AG08395 (cell line): ENCODE data around the gene EFCAB6.

Source experiments
- DNase-seq: peaks from one replicate; pipeline ENCODE4 v3.0.0; 2012; ENCODE audit warnings: mixed read lengths, low spot score

The EFCAB6 gene

GRCh38 chr22:43639228-43639948 lies 172.7 kb downstream of the EFCAB6 start:
- DNase-seq, result no peak

DNA sequence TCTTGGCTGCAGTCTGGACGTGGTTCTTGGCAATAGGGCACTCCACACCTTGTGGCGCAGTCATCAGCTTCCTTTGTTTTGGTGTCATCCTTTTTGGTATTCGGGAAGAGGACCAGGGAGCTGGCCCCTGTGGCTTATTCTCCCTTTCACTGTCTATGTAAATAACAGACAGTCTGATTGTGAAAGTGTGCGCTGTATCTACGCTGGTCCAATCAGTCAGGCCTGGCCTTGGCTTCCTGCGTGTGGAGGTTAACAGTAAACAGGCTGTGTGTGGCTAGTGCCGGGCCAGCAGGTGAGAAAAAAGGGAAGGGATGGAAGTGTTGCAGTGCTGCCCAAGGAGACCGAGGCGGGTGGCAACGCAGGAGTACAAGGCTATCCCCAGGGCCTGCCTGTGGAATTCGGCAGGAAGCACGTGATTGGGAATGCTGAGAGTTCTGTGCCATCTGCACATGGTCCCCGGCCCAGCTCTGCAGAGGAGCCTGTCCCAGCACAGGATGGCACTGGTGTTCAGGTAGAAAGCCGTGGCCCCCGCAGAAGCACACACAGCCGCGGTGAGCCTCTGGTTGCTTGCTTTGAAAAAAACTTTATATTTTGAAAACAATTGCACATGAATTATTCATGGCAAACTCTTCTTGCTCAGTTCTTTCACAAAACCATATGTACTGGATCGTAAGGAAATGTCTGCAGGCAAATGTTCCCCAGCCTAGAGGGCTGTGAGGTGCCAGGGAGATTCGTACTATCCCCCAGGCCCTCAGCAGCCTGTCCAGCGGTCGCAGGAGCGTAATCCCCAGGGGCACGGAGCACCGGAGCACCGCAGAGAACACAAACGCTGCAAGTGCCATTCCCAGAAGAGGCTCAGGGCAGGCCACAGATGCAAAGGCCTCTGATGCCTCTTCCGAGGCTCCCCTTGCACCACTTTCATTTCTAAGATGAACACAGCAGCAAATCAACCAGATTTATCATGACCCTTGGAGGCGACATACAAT lies 174.5 kb downstream of the EFCAB6 start:
- DNase-seq, result no peak

- DNase-seq, result no peak
Observed at GRCh38 chr22:43636086-43636485, 176.0 kb downstream of the EFCAB6 start.

GRCh38 chr22:43635101-43635500 lies 177.0 kb downstream of the EFCAB6 start:
- DNase-seq, result no peak

GRCh38 chr22:43634316-43634715 lies 177.8 kb downstream of the EFCAB6 start:
- DNase-seq, result no peak

DNA sequence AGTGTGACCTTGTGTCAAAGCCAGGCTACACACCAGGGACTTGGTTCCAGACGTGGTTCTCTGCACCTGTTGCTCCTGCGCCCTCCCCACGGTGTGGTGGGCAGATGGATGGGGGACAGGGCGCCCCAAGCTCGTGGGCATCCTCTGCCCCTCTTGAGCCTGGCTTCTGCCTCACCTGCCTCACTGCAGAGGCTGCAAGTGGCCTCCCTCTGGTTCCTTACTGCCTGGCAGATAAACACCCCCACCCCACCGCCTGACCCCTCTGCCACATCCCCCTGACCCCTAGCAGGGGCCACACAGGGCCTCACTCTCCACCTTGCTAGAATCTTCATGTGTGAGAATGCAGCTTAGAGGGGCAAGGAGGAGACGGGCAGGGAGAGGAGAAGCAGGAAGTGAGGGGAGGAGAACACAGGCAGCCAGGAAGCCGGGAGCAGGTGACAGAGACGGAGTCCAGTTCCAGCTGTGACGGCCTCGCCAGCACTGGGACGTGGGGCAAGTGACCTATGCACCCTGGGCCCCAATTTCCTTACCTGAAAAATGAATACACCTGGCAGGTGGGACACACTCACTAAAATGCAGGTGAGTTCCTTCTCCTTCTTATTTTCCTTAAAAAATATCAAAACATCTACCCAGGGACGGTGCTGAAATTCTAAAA lies 178.3 kb downstream of the EFCAB6 start:
- no peak for DNase-seq

DNA sequence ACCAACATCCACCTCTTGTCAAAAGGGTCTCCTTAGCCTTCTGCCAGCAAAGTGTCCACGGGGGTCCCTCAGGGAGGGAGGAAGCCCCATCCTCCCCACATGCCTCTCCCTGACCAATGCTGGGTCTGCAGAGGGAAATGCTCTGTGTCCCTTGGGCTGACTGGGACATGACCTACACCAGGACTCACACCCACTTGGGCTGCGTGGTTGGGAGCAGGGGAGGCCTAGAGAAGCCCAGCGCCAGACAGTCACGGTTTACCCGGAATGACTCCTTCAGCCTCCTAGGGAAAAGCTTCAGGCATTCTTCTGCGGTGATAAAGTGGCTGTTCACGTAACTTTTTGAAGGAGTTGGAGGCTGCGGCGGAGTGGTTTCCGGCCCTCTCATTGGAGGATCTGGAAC lies 180.3 kb downstream of the EFCAB6 start:
- no peak for DNase-seq

- no peak for DNase-seq
Observed at GRCh38 chr22:43631201-43631600, 180.9 kb downstream of the EFCAB6 start.

DNA sequence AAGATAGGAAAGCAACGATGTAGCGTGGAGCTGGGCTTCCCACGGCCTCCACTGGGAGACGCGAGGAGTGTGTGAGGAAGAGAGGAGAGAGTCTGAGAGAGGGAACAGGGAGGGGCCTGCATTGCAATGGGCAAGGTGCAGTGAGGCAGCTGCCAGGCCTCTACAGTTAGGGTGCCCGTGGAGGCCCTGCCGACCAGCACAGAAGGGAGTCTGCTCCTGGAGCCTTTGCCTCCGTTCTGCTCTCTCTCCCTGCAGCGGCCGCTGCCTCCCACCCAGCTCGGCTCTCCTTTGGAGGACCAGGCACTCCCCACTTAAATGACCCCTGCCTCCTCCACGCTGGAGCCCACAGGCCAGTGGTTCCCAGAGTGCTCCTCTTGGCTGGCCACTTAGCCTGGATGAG lies 181.7 kb downstream of the EFCAB6 start:
- DNase-seq, result no peak

GRCh38 chr22:43628250-43628649 lies 183.9 kb downstream of the EFCAB6 start:
- DNase-seq, result no peak

GRCh38 chr22:43627485-43628213 lies 184.5 kb downstream of the EFCAB6 start:
- DNase-seq, result no peak

DNA sequence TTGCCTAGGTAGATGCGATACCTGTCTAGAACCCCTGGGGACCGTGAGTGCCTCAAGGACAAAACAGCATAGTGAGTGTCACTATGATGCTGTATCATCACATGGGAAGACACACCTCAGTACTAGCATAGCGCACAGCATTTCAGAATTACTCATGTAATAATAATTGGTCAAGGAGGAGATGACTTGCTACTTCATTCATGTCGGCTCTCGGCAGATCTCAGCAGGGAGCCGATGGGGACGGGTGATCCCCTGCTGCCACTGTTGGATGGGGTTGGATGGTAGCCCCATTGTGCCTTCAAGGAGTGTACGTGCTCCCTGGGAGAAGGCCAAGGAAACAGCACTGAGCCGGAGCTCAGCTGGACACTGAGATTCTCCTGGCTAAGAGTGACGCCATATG lies 186.9 kb downstream of the EFCAB6 start:
- no peak for DNase-seq

- DNase-seq, result no peak
Observed at GRCh38 chr22:43624144-43624998, 187.7 kb downstream of the EFCAB6 start.

DNA sequence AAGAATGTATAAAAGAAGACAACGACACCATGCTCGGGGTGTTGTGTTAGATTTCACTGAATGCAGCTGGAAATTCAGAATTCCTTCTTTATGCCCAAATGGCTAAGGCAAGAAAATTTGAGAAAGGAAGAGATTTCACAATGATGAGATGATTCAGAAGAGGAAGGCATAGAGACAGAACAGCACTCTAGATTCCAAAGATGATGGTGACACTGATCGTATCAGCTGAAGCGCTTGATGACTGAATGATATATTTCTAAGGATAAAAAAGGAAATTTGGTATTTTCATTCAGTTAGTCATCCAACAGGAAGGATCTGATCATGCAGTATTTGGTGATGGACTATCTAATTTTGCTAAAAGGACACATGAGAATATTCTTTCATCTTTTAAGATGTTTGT lies 189.2 kb downstream of the EFCAB6 start:
- no peak for DNase-seq

- no peak for DNase-seq
Observed at GRCh38 chr22:43620197-43620596, 191.9 kb downstream of the EFCAB6 start.

GRCh38 chr22:43618517-43618916 lies 193.6 kb downstream of the EFCAB6 start:
- DNase-seq, result no peak

- DNase-seq, result no peak
Observed at GRCh38 chr22:43616645-43617044, 195.5 kb downstream of the EFCAB6 start.

- no peak for DNase-seq
Observed at GRCh38 chr22:43600265-43600664, 211.8 kb downstream of the EFCAB6 start.

DNA sequence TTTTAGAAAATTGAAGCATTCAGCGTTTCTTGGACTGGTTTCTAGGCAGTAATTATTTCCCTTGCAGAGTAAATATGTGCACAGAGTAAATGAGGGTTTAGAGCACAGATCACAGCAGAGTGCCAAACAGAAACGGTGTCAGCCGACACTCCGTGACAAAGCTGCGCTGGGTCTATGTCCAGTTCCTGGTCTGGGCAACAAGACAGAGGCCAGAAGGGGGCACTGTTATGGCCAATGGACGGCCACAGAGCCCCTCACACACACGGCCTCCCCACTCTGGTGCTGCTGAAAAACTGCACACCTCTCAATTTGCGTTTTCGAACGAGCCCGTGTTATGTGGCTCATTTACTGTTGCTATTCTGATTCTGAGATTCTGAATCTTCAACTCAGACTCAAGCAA lies 219.6 kb downstream of the EFCAB6 start:
- no peak for DNase-seq

DNA sequence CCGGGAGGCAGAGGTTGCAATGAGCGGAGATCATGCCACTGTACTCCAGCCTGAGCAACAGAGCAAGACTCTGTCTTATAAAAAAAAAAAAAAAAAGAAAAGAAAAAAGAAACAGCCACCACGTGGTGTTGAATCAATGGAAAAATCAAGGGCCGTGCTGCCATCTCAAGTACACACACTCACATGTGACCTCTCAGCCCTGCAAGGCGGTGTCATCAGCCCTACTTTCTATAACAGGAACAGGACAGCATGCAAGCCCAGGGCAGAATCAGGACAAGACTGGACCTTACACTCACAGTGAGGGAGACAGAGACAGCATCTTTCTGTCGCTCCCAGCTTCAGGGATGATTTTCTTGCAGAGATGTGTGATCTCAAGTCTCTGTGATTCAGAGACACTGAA lies 220.7 kb downstream of the EFCAB6 start:
- no peak for DNase-seq

DNA sequence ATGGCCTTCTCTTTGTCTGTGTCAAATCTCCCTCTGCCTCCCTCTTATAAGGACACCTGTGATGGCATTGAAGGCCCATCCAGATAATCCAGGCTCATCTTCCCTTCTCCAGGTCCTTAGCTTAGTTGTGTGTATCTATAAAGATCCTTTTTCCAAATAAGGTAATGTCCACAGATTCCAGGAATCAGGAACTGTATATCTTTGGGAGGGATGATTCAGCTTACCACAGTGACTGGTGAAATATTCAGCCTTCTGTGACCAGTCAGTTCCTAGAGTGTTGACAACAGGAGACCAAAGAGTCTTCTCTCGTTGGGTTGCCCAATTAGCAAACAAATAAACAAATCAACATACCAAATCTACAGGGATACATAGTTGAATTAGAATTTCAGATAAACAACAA lies 224.5 kb downstream of the EFCAB6 start:
- no peak for DNase-seq
